NCI-H526 (cell line): ENCODE data around the gene TPGS2.
"Not testable (repeated sequence)": the region's sequence is repeated elsewhere in the genome, so short reads cannot be mapped to it uniquely, and the experiment has no call there.

Experiments
- DNase-seq, 2 experiments: peaks; one replicate each; lab custom pipeline; 2025; lab: John Stamatoyannopoulos, UW

TPGS2 gene

DNA sequence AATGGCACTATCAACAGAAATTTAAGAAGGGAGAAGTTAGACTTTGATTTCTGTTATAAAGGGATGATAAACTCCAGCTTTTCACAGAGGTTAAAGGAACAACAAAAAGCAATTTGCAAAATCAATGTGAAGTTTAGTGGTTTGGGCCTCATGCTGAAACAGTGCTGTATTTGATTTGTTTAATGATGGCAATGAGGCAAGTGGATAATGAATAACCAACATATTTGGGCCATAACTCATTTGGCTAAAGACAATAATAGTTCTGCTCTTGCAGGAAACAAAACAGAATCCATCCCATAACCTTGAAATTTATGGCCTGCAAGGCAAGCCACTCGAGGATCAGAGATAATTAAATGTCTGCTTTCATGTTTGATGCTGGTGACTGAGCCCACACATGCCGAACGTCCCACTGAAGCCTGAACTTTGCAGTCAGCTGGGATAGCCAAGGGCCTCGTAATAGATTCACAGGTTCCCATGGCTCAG, 56.5 kb downstream of the TPGS2 start:
- peak in 1 of 2 experiments; percentile 30 for DNase-seq

DNA sequence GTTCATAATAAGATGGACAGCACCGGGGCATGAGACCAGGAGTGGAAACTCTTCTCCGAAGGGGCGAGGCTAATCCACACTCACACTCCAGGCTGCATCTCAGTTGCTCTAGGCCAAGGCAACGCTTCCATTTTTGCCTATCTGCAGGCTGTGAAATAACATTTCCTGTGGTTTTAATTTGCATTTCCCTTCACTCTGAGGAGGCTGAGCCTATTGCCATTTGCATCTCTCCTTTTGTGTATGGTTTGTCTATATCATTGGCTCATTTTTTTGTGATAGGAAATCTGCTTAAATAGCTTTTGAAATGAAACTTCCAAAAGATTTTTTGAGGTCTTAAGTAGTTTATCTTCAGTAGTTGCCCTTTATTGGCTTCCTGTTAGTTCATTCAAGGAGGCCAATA, 57.6 kb downstream of the TPGS2 start:
- peak; percentile 57 to 67 for DNase-seq

DNA sequence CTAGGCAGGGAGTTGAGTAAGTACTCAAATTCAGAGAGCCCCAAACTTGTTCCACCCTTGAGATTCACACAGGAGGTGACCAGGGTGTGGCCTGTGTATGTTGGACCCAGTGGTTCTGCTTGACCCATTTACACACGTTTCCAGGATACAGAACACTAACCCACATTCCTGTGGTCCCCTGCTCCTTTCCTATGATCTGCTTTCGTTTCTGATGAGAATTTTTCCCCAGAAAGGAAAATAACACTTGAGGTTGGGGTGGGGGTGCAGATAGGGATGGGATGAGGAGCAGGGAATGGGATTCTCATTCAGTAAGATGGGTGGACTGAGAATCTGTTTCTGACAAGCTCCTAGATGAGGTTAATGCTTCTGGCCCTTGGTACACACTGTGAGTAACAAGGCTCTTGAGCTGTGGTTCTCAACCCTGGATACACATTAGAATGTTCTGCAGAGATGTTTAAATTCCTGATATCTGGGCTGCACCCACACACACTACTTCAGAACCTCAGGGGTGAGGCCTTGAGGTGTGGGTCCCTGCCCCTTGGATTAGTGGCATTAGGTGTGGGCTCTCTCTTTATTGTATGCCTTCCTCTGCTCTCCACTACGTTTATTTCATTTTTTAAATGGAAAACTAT, 58.4 kb downstream of the TPGS2 start:
- DNase-seq = no peak

DNA sequence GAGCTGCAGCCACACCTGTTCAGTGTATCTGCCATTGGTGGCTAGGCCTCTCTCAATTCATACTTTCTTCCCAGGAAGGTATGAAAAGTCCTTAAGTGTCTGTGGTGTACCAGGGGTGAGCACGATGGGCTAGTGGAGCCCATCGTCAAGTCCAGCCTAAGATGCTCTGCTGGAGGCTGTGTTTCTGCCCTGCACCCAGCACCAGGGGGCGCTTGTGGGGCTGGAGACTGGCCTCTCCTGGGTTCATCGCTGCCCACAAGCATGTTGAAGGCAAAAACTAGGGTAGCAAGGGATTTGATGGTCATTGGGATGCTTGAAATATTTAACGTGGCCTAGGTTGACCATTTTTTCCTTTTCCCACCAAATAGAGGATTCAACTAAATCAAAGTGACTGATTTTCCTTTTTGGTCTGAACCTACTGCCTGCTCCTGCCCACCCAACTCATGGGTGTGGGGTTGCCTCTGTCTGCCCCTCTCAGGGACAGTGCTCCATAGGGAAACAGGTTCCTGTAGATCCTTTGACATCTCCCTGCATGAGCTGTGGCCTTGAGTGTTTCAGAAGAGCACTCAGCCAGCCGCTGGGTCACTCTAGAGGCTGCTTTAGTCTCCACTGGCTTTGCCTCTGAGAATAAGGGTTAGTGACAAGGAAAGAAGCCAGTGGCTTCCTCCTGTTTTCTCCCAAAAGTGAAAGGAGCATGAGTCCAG, 59.0 kb downstream of the TPGS2 start:
- DNase-seq = peak in 1 of 2 experiments; percentile 13

DNA sequence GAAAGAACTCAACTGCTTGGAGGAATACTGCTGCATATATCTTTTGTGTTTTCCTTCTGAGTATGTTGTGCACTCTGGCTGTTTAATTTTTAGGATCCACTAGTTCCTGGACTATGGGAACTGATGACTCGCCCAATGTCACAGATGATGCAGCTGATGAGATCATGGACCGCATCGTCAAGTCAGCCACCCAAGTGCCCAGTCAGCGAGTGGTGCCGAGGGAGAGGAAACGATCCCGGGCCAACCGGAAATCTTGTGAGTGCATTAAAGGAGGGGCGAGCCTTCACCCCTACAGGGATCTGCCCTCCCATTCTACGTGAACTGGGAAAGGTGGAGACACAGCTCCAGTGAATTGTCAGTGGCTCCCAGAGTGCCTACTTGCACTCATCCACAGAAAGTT, 59.6 kb downstream of the TPGS2 start:
- no peak for DNase-seq

DNA sequence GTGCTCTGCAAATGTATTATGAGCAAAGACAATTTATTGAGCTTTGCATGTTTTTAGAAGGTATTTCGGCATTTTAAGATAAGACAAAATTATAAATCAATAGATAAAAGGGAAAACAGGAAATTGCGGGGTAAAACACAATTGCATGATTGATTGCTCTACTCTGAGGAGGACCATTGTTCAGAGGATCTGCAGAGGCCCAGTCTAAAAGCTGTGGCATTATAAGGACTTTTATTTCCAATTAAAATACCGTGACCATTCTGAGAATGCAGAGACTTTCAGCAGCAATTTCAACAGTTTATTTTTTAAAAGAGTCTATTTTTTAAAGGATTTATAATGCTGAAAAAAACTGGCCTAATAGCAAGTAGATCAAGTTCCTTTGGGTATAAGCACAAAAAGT, 62.0 kb downstream of the TPGS2 start:
- no peak for DNase-seq

DNA sequence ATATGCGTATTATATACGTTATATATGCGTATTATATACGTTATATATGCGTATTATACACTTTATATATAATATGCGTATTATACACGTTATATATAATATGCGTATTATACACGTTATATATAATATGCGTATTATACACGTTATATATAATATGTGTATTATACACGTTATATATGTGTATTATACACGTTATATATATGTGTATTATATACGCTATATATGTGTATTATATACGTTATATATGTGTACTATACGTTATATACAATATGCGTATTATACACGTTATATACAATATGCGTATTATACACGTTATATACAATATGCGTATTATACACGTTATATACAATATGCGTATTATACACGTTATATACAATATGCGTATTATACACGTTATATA, 65.8 kb downstream of the TPGS2 start:
- not testable (repeated sequence) for DNase-seq

DNA sequence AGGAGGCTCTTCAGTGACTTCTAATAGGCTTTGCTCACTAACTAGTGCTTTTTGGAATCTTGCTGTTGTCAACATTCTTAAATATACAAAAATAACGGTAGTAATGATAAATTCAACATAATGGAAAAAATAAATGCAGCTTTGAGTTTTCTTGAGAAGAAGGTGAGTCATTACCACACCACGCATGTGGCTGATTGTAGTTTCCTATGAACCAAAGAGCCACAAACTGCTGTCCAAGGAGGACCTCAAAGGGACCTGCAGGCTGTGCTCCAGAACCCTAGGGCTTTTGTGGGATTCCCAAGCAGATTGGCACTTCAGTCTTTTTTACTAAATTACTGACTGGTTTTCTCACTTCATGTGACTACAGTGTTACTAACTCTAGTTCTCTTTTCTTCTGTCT, 66.7 kb downstream of the TPGS2 start:
- DNase-seq = no peak

DNA sequence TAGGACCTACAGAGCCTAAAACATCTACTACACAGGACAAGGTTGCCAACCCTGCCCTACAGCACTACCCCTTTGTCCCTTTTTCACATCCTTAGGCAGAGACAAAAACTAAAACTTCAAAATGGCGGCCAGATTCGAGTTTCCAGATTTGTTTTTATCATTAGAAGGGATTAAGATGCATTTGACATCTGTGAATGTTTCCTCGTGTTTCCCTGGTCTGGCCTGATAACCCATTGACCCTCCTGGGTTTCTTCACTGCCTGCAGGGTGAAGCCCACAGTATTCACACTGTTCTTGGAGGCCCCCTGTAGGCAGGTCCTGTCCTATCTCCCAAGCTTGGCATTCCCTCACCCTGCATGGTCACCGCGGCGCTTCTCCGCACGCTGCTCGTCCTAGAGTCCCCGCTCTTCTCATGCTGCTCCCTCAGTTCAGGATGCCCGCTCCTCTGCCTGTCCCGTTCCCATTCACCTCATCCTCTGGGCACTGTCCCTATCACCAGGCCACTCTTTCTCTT, 67.6 kb downstream of the TPGS2 start:
- no peak for DNase-seq

DNA sequence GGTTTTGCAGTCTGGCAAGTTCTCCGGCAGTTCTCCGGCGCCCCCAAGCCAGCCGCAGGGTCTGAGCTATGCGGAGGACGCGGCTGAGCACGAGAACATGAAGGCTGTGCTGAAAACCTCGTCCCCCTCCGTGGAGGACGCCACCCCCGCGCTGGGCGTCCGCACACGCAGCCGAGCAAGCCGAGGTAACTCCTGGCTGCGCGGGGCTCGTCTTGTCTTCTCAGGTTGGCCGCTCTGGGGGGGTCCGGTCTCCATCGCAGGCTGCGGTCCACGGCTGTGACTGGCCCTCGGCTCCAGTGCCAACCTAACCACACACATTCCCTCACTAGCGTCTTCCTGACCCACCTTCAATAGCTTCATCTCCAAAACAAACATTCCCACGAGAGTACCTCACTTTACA, 68.2 kb downstream of the TPGS2 start:
- DNase-seq = no peak

DNA sequence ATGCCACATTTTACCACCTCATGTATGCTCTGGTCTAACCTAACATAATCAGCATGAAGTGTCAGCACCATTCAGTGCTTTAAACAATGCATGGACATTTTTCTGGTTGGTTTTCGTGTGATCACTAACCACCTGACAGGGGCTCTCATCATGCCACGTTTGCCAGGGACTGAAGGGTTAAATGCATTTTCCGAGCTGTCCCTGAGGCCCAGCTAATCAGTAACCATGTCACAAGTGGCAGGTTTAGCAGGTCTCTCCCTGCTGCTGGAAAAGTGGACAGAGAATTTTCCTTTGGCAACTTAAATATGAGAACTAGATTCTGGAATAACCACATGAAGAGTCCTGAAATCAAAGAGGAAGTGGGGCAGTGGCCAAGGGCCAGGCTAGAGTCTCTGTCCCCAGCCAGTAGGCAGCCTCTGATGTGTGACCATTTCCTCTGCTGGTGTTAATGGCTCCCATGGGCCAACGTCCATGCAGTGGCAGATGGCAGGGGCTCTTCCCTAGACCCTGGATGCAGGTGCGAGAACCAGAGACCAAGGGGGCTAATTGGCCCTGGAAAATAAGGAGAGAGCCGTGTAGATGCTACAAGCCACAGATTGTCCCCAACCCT, 69.5 kb downstream of the TPGS2 start:
- no peak for DNase-seq

DNA sequence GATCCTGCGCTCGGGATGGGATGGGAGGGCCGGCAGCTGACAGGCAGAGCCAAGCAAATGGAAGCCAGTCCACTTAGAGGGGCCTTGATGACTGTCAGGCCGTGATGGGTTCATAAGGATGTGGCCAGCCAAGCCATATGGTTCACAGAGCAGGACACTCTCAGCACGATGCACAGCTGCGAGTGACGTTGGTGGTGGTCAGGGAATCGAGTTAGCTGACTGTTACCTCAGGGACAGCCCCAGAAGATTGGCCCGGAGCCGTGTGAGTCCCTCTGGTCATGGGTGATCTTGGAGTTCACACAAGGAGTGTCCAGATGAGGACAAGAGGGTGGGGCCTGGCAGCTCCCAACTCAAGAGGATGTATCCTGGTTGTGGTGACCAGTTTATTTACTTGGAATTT, 70.2 kb downstream of the TPGS2 start:
- no peak for DNase-seq

DNA sequence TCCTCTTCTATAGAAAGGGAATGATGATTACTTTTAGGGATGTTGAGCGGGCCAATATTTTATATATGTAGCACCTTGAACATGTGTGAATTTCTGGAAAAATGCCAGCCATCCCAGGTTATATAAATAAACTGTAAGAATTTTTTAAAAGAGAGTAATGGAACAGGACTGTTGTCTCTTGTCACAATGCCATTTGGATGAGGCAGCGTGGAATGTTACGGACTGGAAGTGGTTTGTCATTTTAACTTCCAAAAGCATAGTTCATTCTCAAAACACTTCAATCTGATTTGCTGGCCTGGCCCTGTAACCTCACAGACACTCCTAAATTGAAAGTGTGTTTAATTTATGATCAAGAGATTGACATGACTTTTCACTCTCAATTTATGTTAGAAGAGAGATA, 70.8 kb downstream of the TPGS2 start:
- DNase-seq = no peak

DNA sequence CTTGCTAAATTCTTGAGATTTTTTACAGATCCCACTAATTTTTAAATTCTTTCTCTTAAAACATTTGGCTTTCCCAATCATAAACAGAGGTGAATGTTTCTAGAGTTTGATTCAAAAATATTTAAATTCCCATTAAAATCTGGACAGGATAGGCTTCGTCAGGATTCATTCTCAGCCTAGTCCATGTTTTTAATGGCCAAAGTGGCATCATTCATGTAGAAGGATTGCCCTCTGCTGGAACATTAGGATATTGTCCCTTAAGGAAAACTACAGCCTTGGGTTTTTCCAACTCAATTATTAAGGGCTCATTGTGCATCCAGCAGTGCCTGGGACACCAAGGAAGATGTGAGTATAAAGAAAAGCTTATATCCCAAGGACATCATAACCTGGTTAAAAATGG, 71.7 kb downstream of the TPGS2 start:
- peak in 1 of 2 experiments; percentile 76 for DNase-seq

DNA sequence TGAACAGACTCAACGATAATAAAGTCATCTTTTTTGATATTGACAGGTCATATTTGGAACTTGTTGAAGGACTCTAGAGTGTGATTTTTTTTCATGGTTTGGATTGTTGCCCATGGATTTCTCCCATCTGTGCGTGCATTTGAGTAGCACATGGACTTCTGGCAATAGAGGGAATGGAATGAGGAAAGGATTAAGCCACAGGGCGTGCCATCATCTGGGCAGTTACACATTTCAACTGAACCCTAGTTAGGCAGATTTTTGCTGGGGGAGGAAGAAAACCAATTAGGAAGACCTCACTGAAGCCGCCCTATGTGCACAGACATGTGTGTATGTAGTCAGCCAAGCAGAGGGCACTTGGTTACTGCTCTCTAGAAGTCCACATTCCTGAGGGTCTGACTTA, 72.6 kb downstream of the TPGS2 start:
- DNase-seq = no peak

DNA sequence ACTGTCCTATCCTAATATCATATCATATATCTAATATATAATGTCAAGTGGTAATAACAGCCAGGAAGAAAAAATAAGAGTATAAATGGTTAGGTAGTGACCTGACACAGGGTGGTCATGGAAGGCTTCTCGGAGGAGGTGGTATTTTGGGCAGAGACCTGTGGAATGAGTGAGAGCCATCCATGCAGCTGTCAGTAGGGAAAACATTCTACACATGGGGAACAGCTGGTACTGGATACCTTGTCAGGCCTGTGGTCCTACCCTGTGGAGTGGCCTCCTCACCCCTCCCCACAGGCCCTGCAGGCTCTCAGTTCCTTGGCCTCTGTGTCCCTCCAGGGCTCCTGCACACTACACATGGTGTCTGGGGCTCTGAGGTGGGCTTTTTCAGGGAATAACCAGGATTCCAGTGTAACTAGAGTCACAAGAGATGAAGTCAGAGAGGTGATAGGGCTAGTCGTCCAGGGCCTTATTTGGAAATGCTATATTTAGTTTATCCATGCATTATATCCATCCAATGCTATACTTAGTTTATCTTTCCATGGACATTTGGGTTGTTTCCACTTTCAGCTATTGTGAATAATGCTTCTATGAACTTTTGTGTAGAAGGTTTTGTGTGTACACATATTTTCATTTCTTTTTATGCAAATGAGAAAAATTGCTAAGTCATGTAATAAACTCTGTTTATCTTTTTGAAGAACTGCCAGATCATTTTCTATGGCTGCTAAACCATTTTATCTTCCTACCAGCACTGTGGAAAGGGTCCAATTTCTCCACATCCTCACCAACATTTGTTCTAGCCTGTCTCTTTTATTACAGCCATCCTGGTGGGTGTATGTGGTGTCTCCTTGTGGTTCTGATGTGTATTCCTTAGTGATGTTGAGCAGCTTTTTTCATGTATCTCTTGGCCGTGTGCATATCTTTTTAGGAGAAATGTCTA, 75.6 kb downstream of the TPGS2 start:
- DNase-seq = peak; percentile 27 to 32

DNA sequence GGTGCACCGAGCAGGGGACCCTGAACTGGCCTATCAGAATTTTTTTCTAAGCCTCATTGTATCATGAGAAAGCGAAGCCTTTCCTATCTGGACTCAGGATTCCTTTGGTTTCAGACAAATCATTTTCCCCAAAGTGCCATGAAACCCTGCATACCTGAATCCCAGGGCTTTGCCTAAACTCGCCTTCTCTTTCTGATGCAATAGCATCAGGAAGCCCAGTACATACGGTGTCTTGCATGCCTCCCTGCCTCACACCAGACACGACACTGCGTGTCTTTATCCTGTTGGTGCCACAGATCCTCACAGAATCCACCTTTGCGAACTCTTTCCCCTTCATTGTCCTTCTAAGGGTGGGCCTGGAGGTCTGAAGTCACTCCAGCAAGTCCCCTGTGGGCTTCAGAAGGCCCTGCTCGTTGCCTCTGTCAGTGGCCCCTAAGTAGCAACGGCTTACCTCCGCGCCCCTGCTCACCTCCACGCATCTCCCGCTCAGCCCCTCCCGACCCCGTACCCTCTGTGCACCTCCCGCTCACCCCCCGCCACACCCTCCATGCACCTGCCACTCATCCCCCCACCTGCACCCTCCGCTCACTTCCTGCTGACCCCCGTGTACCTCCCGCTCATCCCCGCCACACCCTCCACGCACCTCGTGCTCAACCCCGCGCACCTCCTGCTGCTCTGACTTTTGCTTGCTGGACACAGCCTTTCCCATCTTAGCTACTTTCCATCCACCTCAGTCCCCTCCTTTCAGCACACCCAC, 83.4 kb downstream of the TPGS2 start:
- DNase-seq = no peak

DNA sequence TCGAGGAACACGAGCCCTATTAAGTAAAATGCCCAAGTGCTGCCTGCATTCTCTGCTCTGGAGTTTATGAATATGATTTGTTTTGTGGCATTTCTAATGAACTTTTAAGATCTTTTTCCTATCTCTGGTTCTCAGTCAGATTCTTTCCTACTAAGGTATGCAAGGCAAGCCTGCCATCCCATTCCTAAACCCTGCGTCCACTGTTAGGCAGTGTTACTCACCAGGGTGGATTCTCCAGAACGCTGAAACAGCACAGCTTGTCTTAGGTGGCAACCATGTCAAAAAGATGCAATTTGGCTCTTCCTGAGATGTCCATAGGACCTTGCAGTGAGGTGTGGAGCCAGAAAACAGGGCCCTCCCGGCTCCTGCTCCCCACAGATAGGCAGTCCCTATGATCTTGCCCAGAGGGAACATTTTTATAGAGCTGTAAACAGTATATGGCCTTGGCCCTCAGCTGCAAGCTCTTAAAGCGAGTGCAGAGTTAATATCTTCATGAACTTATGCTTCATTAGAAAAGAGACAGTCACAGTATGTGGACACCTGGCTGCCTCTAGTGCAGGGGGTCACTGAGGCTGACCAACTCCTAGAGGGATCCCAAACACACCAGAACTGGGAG, 84.4 kb downstream of the TPGS2 start:
- DNase-seq = no peak
